ENCODE measurements around the gene OR6C3.
"Not testable (repeated sequence)": the region's sequence is repeated elsewhere in the genome, so short reads cannot be mapped to it uniquely, and the experiment has no call there.

Gene OR6C3

DNA sequence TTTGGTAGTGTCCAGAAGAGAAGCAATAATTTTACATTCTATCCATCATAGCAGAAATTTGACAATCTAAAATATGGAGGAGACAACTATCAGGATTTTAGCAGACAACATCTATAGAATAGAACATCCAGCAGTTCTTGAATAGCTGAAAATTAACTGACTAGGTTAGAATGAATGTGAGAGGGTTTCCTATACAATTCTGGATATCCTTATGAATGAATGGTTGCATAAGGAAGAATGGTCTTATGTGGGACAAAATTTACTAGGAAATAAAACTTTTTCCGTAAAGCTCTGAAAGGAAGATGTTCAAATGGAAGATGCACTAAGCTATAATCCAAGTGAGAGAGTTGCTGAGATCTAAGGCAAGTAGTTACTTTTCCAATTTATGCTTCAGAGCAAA is at the start of gene OR6C3:
OR6C3 (plus strand) TSS at position 301 of the 400 bp plus-strand sequence. CDS start 955 bp downstream, outside the sequence.
- no peak for DNase-seq (ENCODE audit: low read depth in 2 of 2)

DNA sequence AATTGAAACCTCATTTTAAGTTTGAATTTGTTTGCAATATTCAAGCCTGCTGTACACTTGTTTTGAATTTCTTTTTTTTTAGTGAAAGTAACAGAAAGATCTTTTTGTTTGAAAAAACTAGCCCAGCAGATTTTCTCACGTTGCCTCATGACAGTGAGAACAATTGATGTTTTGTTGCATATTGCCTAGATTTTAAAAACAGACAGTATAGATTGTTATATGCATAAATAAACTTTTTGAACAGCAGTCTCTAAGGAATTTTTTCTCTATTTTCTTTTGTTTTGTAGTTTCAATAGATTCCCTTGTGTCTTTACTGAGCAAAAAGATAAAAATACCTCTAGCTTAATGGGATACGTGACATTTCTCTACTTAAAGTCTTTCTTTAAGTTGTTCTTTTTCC is 49.6 kb upstream of the OR6C3 start:
- no peak for DNase-seq (ENCODE audit: low read depth in 2 of 2)

DNA sequence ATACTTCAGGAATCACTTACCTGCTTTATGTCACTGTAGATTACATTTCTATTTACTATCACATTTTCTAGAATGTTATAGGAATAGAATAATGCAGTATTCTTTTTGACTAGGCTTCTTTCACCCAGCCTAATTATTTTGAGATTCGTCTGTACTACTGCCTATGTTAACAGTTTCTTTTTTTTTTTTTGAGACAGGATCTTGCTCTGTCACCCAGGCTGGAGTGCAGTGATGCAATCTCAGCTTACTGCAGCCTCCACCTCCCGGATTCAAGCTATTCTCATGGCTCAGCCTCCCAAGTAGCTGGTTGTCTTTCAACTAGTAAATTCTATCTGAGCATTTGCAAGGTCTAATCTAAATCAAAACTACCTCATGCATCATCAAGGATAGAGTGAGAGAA is 40.5 kb upstream of the OR6C3 start:
- DNase-seq (ENCODE audit: low read depth in 2 of 2): no peak

DNA sequence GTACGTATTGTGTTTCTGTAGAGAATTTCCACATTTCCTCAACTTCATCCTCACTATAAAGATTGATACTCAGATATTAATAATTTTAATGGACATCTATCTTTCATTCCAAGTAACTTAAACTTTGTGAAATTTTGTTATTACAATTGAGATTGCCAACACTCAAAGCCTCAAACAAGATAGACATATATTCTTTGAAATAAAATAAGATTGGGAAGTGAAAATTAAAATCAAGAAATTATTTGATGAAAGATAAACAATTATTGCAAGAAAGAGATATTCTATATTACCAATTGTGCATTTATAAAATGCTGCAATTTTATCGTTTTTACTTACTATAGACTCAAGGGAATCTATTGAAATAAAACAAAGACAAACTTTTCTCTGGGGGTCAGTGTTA is 34.1 kb upstream of the OR6C3 start, which contains the start of gene OR6C6:
OR6C6 (minus strand) TSS at position 101 of the 400 bp plus-strand sequence. CDS start 1,337 bp downstream, outside the sequence.
- no peak for DNase-seq (ENCODE audit: low read depth in 2 of 2)

DNA sequence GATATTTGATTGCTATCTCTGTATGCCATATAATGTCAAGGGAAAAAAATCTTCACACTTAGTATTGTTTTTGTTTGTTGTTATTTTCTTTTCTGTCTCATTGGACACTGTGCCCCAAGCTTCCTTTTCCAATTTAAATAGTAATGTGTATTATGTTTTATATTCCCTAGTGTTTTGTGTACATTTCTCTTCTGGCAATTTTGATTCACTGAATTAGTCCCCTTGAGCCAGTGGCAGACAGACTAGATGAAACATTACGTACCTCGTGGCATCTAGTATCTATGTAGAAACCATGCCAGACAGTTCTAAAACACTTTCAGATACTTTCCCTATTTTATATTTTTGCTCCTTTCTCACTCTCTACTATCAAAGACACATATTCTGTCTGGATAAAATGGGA is 16.5 kb upstream of the OR6C3 start, which contains the start of gene OR6C1:
OR6C1 (plus strand) TSS at position 301 of the 400 bp plus-strand sequence. CDS start 6,257 bp downstream, outside the sequence.
- DNase-seq (ENCODE audit: low read depth in 2 of 2): no peak

DNA sequence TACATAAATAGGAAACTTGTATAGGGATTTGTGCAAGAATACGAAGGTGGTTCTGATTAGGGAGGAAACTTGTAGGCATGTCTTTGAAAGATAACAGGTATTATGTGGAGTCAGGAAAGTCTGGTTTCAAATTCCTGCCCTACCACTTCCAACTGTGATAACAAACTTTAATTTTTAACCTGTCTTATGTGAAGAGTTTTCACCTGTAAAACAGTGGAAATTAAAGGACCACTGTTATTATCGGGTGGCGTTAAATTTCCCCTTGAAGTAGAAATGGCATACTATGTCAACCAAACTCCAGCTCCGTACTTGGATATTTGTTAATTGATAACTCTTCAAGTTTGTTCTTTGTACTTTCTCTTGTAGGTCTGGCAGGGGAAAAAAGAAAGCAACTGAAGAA is 10.3 kb upstream of the OR6C3 start:
- DNase-seq (ENCODE audit: low read depth in 2 of 2): no peak

DNA sequence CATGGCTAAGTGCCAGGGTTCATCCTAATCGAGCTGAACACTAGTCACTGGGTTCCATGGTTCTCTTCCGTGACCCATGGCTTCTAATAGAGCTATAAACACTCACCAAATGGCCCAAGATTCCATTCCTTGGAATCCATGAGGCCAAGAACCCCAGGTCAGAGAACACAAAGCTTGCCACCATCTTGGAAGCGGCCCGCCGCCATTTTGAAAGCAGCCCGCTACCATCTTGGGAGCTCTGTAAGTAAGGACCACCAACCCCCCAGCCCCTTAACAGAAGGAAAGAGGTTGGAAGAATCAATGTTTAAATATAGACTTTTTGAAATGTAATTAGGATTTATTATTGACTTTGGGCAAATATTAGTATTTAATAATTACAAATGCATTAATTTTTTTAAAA is 4.7 kb upstream of the OR6C3 start:
- not testable (repeated sequence) for DNase-seq (ENCODE audit: low read depth in 2 of 2)

DNA sequence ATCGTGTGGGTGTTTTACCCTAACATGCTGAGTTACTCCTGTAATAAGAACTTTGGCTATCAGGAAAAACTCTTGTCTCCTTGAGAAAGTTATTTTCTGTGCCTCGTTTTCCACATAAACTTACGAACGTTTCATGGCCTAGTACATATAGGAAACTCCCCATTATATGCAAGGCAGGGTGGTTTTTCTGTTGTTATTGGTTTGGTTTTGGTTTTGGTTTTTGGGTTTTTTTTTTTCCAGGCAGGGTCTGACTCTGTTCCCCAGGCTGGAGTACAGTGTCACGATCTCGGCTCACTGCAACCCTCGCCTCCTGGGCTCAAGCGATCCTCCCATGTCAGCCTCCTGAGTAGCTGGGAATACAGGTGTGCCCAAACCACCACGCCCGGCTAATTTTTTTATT is 5.5 kb downstream of the OR6C3 start:
- DNase-seq (ENCODE audit: low read depth in 2 of 2): no peak

DNA sequence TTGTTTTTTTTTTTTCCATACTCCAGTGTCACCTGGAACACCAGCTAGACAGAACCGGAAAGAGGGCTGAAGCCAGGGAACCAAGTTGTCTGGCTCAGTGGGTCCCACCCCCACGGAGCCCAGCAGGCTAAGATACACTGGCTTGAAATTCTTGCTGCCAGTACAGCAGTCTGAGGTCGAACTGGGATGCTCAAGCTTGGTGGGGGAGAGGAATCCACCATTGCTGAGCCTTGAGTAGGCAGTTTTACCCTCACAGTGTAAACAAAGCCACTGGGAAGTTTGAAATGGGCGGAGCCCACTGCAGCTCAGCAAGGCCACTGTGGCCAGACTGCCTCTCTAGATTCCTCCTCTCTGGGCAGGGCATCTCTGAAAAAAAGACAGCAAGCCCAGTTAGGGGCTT is 24.8 kb downstream of the OR6C3 start:
- not testable (repeated sequence) for DNase-seq (ENCODE audit: low read depth in 2 of 2)

DNA sequence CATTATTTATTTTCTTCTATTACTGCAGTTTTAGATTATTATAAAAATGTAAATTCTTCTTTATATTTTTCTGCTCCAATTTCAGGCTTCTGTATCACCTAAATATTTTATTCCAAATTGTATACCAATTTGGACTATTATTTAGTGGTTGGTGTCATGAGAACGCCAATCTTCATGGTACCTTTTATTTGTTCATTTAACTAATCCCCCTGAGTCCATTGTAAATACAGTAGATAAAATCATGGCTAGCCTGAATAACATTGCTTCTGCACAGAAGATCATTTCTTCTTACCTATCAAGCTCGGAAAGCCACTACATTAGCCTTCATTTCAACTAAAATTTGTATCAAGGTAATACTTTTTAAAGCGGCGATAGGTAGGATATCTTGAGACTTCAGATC is 32.1 kb downstream of the OR6C3 start, which contains the start of gene OR6C75:
OR6C75 (plus strand) TSS at position 301 of the 400 bp plus-strand sequence. CDS start 2,136 bp downstream, outside the sequence.
- DNase-seq (ENCODE audit: low read depth in 2 of 2): no peak

DNA sequence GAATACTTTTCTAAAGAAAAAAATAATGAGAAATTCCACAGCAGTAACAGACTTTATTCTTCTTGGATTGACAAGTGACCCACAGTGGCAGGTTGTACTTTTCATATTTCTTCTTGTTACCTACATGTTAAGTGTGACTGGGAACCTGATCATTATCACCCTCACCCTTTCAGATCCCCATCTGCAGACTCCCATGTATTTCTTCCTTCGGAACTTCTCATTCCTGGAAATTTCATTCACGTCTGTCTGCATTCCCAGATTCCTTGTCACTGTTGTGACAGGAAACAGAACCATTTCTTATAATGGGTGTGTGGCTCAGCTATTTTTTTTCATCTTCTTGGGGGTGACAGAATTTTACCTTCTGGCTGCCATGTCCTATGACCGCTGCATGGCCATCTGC is 34.5 kb downstream of the OR6C3 start:
- no peak for DNase-seq (ENCODE audit: low read depth in 2 of 2)

DNA sequence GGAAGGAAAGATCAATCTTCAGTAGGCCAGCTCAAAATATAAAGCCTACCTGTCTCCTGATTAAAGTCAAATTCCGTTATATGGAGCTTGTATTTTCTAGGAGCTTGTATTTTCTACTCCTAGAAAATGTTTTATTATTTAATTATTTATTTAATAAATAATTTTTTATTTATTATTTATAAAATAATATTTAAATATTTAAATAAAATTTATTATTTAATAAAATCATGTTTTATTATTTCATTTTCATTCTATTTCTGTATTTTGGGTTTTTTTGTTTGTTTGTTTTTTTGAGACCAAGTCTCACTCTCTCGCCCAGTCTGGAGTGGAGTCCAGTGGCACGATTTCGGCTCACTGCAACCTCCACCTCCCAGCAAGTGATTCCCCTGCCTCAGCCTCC is 42.0 kb downstream of the OR6C3 start:
- DNase-seq (ENCODE audit: low read depth in 2 of 2): no peak
